ENCODE measurements around the gene PAIP2.
"Not testable (repeated sequence)": the region's sequence is repeated elsewhere in the genome, so short reads cannot be mapped to it uniquely, and the experiment has no call there.

The PAIP2 gene

DNA sequence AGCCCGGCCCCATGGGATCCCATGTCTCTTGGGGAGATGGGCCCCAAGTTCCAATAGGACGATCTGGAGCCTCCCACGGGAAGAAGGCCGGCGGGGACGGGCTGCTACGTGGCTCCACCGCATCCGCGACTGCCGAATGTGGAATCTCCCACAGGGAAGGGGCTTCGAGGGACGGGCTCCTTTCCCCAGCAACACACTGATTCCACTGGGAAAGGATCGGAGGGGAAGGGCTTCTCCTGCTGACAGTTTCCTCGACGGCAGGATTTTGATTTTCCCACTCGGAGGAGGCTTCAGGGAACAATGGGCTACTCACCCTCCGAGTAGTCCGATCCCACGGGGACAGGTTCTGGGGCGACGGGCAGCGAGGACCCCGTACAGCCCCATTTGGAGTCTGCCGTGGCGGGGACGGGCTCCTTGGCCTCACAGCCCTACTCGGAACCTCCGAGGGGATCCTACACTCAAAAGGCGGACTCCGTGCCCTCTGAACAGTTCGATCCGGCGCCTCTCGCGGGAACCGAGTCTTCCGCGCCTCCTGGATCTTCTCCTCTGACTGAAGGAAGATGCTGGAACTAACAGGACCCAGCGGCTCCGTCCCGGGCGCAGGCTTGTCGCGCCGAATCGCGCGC, 52.0 kb downstream of the PAIP2 start:
- no peak for DNase-seq

DNA sequence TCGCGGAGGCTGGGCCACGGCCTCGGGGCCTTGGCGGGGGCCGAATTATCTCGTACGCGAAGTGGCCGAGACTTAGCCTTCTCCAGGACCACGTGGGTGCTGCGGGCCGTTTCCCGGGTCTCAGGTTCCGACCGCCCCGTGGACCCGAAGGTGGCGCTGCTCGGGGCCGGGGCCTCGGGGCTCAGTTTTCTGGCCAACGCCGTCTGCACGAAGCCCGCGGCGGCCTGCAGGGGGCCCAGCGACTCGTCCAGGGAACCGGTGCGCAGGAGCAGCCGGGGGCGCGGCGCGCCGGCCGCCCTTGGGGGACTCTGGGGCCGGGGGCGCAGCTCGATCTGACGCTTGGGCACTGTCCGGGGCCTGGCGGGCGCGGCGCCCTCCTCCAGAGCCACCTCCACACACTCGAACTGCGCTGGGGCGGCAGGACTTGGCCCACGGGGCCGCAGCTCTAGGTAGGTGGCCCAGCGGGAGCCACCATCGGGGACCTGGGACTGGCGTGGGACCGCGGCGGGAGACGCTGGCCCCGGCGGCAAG, 52.5 kb downstream of the PAIP2 start:
- DNase-seq: no peak

GRCh38 chr5:139394654-139395566, 53.3 kb downstream of the PAIP2 start, which contains the start of gene PROB1:
TSS of gene PROB1 (minus strand) at chr5:139395104. CDS start at chr5:139395081, 23 bp downstream.
- DNase-seq: no peak

- no peak for DNase-seq
Observed at GRCh38 chr5:139395844-139396640, 54.4 kb downstream of the PAIP2 start.

- no peak for DNase-seq
Observed at GRCh38 chr5:139396691-139397090, 55.0 kb downstream of the PAIP2 start.

GRCh38 chr5:139397921-139398320, 56.3 kb downstream of the PAIP2 start:
- DNase-seq: no peak

GRCh38 chr5:139399501-139400121, 58.0 kb downstream of the PAIP2 start:
- DNase-seq: no peak

GRCh38 chr5:139401546-139401945, 59.9 kb downstream of the PAIP2 start:
- DNase-seq: no peak

GRCh38 chr5:139402561-139403158, 61.0 kb downstream of the PAIP2 start:
- no peak for DNase-seq

GRCh38 chr5:139403418-139403786, 61.7 kb downstream of the PAIP2 start:
- no peak for DNase-seq

DNA sequence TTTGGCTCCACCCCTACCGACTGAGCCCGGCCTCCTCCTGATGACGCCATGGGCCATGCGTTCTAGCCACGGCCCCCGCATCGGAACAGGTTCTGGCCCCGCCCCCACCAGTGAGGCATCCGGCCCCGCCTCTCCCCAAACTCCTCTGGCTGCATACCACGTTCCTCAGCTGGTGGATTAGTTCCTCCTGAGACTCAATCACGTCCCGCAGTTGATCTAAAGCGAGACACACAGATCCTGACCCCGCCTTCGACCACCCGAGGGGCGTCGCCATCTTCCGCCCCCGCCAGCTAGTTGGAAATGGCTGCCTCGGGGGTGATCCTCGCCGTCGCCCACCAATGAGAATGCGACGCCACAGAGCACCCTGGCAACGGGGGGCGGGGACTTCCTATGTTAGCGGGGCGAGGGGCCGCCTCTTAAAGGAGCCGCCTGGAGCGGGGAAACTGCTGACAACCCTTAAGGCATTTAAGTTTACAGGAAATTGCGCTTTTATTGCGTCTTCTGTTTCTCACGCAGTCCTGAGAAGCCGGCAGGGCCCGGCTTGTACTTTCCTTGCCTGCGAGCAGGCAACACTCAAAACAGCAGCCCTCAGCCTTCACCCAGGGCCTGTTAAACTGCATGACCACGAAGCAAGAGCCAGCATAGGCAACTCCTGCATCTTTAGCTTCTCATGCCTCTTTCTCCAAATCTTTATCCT, 62.3 kb downstream of the PAIP2 start, which contains the start of gene SPATA24:
Gene SPATA24, minus strand, starts transcription at position 303 of the 697 bp plus-strand sequence. Its CDS starts 29 bp downstream, at position 274.
- peak; percentile 84 for DNase-seq

GRCh38 chr5:139404484-139404840, 62.8 kb downstream of the PAIP2 start:
- no peak for DNase-seq

GRCh38 chr5:139406963-139407362, 65.3 kb downstream of the PAIP2 start:
- DNase-seq: no peak

GRCh38 chr5:139407517-139407916, 65.9 kb downstream of the PAIP2 start:
- no peak for DNase-seq

DNA sequence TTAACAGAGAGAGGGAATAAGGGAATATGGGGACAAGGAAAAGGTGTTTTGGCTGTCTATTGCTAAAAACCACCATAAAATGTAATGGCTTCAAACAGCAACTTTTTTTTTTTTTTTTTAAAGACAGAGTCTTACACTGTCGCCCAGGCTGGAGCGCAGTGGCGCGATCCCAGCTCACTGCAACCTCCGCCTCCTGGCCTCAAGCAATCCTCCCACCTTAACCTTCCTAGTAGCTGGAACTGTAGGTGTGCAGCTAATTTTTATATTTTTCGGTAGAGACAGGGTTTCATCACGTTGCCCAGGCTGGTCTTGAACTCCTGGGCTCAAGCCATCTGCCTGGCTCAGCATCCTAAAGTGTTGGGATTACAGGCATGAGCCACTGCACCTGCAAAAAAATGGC, 66.5 kb downstream of the PAIP2 start:
- DNase-seq: no peak

DNA sequence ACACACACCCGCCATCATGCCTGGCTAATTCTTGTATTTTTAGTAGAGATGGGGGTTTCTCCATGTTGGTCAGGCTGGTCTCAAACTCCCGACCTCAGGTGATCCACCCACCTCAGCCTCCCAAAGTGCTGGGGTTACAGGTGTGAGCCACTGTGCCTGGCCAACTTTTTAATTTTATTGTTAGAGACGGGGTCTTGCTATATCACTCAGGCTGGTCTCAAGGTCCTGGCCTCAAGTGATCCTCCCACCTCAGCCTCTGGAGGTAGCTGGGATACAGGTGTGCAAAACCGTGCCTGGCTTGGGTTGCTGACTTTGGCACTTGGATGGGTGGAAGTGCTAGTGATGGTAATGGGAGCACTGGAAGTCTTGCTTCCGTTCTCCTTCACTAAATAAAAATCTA, 67.5 kb downstream of the PAIP2 start:
- DNase-seq: not testable (repeated sequence)

- no peak for DNase-seq
Observed at GRCh38 chr5:139410121-139410992, 68.7 kb downstream of the PAIP2 start.

DNA sequence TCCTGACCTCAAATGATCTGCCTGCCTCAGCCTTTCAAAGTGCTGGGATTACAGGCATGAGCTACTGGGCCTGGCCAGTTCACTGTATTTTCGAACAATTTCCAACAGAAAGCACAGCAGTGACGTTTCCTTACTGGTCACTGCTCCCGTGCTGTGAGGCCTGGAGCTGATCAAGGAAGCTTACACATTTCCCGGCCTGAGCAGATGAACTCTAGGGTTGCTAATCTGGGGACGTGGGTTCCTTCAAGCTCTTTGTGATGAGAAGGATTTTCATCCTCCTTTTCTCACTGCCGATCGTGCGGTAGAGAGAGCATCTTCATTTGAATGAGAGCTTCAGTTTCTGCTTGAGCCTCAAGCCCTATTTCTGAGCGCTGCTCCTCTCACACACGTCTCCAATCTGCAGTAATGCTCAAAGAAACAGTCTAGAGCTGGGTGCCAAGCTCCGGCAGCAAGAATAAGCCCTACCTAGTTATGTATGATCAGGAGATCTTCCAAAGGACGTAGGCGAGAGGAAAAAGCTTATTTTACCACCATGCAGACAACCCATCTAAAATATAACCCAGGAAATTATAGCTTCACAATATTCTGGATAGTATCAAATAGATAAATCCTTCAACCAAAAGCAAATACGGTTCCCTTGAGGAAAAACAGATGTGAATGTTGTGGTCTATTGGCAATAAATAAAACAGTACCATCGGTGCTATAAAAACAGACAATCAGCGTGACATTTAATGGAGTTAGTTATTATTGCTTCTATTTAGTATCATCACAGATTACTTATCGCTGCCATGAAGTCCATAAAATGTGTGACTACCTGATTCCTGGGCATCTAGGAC, 69.6 kb downstream of the PAIP2 start:
- DNase-seq: no peak

DNA sequence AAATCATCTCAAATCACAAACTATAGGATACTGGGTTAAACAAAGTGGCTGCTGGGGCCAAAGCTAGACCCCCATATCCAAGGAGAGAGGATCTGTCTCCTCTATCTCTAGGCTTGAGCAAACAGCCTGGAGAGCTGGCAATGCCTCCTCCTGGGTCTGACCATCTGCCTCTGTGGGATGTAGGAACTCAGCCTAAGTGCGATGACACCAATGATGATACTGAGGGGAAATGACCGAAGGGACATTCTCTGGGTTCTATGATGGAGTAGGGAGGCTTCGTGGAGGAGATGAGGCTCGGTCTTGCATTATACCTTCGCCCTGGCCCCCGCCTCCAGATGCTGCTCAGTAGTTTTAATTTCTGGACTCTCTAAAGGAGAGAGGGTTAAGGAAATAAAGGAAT, 71.5 kb downstream of the PAIP2 start:
- DNase-seq: no peak

- DNase-seq: no peak
Observed at GRCh38 chr5:139413963-139414362, 72.3 kb downstream of the PAIP2 start.
